Prostate gland (tissue), 2 donors: Measurements from ENCODE around the gene CSH1.

Source experiments
- CTCF ChIP-seq, 4 experiments: fragments of 200-600 bp in 2 of 4; fragments of 450-650 bp in 2 of 4; sonication (generic) in 2 of 4; IDR thresholded peaks; 1 replicate in 3 of 4; 2 replicates in 1 of 4; pipeline ENCODE4 v1.5.1; 2016 to 2019; ENCODE audit warnings: antibody characterized with exemption in 4 of 4, mild to moderate bottlenecking in 2 of 4, moderate library complexity in 2 of 4
- POLR2AphosphoS5 ChIP-seq: sonication (generic); formaldehyde crosslinking; IDR thresholded peaks from one replicate; pipeline ENCODE4 v1.6.1; 2017; ENCODE audit warnings: antibody characterized with exemption

- TF ChIP-seq CTCF (IDR thresholded peaks at IDR 0.05) (no peak), POLR2AphosphoS5 (no peak)
Observed at GRCh38 chr17:63944736-63945499, 48.5 kb upstream of the CSH1 start.
